T-helper 17 cell (primary cell): ENCODE data around the gene NDUFS2. TPM values are rescaled to one million over a fixed set of nuclear protein-coding genes. Genes with fewer than 3 reads are reported as not detected.

Experiments used
- ATAC-seq: fragments of 150-1000 bp; cut with Tn5 transposase; 2 replicates; pipeline ENCODE4 v1.10.0; 2021; ENCODE audit warnings: mild to moderate bottlenecking, moderate library complexity
- DNase-seq, 3 donors: peaks; one replicate each; pipeline versions ENCODE4 v3.0.0 to v3.0.0-alpha.2; 2020 to 2021
- H3K9me3 ChIP-seq: one replicate; pipeline ENCODE4 v1.7.0; 2013; ENCODE audit warnings: low read length, mild to moderate bottlenecking; ENCODE audit not compliant: control insufficient read depth, poor library complexity, severe bottlenecking
- H3K27ac Mint-ChIP-seq: one replicate; pipeline ENCODE4 v1.8.0; 2022; ENCODE audit warnings: mild to moderate bottlenecking, moderate library complexity, mixed read lengths
- H3K27me3 Mint-ChIP-seq: one replicate; pipeline ENCODE4 v1.8.0; 2022; ENCODE audit warnings: mixed read lengths
- H3K36me3 Mint-ChIP-seq: one replicate; pipeline ENCODE4 v1.8.0; 2022; ENCODE audit warnings: low read depth, mixed read lengths
- H3K4me1 Mint-ChIP-seq: one replicate; pipeline ENCODE4 v1.8.0; 2022; ENCODE audit warnings: mild to moderate bottlenecking, mixed read lengths
- H3K4me3 Mint-ChIP-seq: one replicate; pipeline ENCODE4 v1.8.0; 2022; ENCODE audit warnings: mild to moderate bottlenecking, moderate library complexity, mixed read lengths
- total RNA-seq, 4 donors: library from RNA in 2 of 4; stranded (reverse) in 2 of 4; gene quantifications; one replicate each; pipeline ENCODE4 v1.2.3 and lab custom pipeline; 2022 to 2026

The NDUFS2 gene
- total RNA-seq, 2 donors from 2014 or later: 57.1 to 58.5 TPM

- ATAC-seq: no peak
- Mint-ChIP-seq H3K27ac (peak overlapping the region; percentile 97), H3K4me1 (peaks cover 40% of the 10 kb centered on the region), H3K36me3 (peaks cover 5% of the 10 kb centered on the region), H3K27me3 (no peaks in the 10 kb centered on the region), H3K4me3 (peak overlapping the region; percentile 92)
- no peaks in the 10 kb centered on the region for H3K9me3 ChIP-seq
- no peak for DNase-seq
These were observed 953 bp upstream of the NDUFS2 start for GRCh38 chr1:161200992-161201835.

GRCh38 chr1:161206411-161207140, 4.4 kb downstream of the NDUFS2 start:
- peak overlapping the region; percentile 8 for H3K27ac Mint-ChIP-seq
- no peaks in the 10 kb centered on the region for H3K27me3 Mint-ChIP-seq
- H3K36me3 Mint-ChIP-seq: peaks cover 14% of the 10 kb centered on the region
- no peak overlapping the region for H3K4me3 Mint-ChIP-seq
- peaks cover 30% of the 10 kb centered on the region for H3K4me1 Mint-ChIP-seq
- no peaks in the 10 kb centered on the region for H3K9me3 ChIP-seq
- DNase-seq (no peak), ATAC-seq (no peak)

GRCh38 chr1:161207173-161207572, 5.0 kb downstream of the NDUFS2 start:
- H3K36me3 Mint-ChIP-seq: peaks cover 14% of the 10 kb centered on the region
- H3K27me3 Mint-ChIP-seq: no peaks in the 10 kb centered on the region
- no peak overlapping the region for H3K27ac Mint-ChIP-seq
- H3K4me1 Mint-ChIP-seq: peaks cover 29% of the 10 kb centered on the region
- DNase-seq (no peak), ATAC-seq (no peak)
- H3K4me3 Mint-ChIP-seq: no peak overlapping the region
- H3K9me3 ChIP-seq: no peaks in the 10 kb centered on the region

GRCh38 chr1:161209790-161210409, 7.7 kb downstream of the NDUFS2 start:
- peak; percentile 95 for ATAC-seq
- no peaks in the 10 kb centered on the region for H3K9me3 ChIP-seq
- no peaks in the 10 kb centered on the region for H3K27me3 Mint-ChIP-seq
- peak overlapping the region; percentile 85 for H3K27ac Mint-ChIP-seq
- DNase-seq: peak; percentile 37 to 51 (median 45)
- H3K4me3 Mint-ChIP-seq: no peak overlapping the region
- H3K36me3 Mint-ChIP-seq: peaks cover 15% of the 10 kb centered on the region
- peaks cover 24% of the 10 kb centered on the region for H3K4me1 Mint-ChIP-seq

DNA sequence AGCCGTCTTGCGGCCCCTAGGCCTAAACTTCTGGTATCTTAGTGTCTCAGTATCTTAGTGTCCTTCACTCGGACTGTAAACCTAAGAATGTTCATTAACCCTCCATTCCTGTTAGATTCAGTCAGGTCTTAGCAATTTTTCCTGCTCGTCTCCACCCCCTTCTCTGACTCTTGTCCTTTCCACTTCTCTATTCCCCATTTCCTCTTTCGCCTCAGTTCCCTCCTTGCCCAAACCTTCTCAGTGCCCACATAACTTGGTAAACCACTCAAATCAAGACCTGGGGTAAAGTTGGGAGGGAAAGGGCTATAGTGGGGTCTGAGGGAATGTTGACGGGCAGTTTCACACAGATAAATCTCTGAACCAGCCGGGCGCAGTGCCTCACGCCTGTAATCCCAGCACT, 12.2 kb downstream of the NDUFS2 start:
- no peak for DNase-seq
- no peaks in the 10 kb centered on the region for H3K9me3 ChIP-seq
- no peak for ATAC-seq
- Mint-ChIP-seq H3K27me3 (no peaks in the 10 kb centered on the region), H3K27ac (peak overlapping the region; percentile 29), H3K4me3 (no peak overlapping the region), H3K36me3 (peaks cover 13% of the 10 kb centered on the region), H3K4me1 (peaks cover 27% of the 10 kb centered on the region)

DNA sequence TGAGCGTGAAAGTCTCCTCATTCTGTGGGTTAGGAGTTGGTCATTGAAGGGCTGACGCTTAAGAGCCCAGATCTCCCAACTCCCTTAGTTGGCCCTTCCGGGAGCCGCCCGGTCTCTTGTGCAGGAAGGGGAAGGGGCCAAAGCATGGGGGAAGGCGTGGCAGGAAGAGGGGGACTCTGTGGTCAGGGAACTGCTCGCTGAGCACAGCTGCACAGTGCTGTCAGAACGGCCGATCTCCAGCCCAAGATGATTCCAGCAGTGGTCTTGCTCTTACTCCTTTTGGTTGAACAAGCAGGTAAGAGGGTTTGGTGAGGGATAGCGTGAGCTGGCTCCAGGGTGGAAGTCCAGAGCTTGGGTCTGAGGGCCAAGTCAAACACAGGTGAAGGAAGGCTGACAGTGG, 12.9 kb downstream of the NDUFS2 start, which contains the start of gene FCER1G:
TSS of gene FCER1G (plus strand) at position 220 of the 400 bp plus-strand sequence. CDS start at position 247, 27 bp downstream.
- Mint-ChIP-seq H3K4me3 (peak within 1 kb of the TSS; percentile 28), H3K27ac (peak within 1 kb of the TSS; percentile 29), H3K27me3 (no peaks in the 10 kb centered on the region), H3K36me3 (peaks cover 6% of the 10 kb centered on the region), H3K4me1 (peaks cover 20% of the 10 kb centered on the region)
- no peak for DNase-seq
- H3K9me3 ChIP-seq: no peaks in the 10 kb centered on the region
- no peak for ATAC-seq

DNA sequence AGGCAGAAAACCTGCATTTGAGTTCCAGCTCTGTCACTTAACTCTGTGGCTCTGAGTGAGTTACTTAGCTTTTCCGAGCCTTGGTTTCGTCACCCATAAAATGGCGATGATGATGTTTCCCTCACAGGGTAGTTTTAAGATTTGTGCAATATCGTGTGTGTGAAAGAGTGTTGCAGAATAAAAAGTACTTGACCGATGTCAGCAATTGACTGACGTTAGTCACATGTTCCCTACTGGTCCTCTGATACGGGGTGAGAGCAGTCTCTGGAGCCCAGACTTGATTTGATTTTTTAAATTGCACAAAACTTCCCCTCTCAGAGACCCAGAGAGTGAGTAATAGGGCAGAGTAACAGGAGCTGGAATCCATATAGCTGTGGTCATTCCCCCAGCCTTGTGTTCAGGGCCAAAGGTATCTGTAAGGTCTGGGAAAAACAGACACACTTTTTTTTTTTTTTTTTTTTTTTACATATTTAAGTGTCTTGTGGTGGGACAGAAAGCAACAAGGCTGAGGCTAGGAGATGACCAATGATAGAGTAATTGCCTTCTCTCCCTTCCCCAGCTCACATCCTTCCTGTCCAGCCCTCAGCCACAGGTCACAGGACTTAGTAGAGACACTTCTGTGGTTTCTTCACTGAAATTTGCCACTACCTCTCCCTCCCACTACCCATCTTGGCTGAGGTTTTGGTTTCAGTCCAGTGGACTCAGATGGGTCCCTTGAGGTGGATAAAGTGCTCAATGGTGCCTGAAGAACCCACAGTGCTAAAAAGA, 15.0 kb downstream of the NDUFS2 start:
- no peak overlapping the region for H3K27ac Mint-ChIP-seq

DNA sequence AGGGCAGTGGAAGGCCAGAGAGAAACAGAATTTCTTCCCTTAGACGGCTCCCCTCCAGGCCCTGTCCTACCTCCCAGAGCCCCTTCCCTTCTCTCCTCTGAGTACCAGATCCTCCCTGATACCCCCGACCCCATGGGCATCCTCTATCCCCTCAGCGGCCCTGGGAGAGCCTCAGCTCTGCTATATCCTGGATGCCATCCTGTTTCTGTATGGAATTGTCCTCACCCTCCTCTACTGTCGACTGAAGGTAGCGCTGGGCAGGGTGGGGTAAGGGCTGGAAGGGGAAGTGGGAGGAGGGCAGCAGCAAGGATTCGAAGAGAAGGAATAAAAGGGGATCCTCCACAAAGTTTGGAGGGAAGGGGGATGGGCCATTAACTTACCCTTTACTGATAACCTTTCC, 15.7 kb downstream of the NDUFS2 start:
- peak; percentile 6 for ATAC-seq
- Mint-ChIP-seq H3K4me3 (no peak overlapping the region), H3K27me3 (no peaks in the 10 kb centered on the region), H3K36me3 (peaks cover 6% of the 10 kb centered on the region), H3K4me1 (peaks cover 19% of the 10 kb centered on the region), H3K27ac (no peak overlapping the region)
- DNase-seq: no peak
- no peaks in the 10 kb centered on the region for H3K9me3 ChIP-seq

More for the DNA sequence above, 15.0 kb downstream of the NDUFS2 start:
- ATAC-seq: peak; percentile 54
- no peak for DNase-seq
- H3K36me3 Mint-ChIP-seq: peaks cover 6% of the 10 kb centered on the region
- no peaks in the 10 kb centered on the region for H3K9me3 ChIP-seq
- H3K4me3 Mint-ChIP-seq: no peak overlapping the region
- H3K27me3 Mint-ChIP-seq: no peaks in the 10 kb centered on the region
- H3K4me1 Mint-ChIP-seq: peaks cover 19% of the 10 kb centered on the region

DNA sequence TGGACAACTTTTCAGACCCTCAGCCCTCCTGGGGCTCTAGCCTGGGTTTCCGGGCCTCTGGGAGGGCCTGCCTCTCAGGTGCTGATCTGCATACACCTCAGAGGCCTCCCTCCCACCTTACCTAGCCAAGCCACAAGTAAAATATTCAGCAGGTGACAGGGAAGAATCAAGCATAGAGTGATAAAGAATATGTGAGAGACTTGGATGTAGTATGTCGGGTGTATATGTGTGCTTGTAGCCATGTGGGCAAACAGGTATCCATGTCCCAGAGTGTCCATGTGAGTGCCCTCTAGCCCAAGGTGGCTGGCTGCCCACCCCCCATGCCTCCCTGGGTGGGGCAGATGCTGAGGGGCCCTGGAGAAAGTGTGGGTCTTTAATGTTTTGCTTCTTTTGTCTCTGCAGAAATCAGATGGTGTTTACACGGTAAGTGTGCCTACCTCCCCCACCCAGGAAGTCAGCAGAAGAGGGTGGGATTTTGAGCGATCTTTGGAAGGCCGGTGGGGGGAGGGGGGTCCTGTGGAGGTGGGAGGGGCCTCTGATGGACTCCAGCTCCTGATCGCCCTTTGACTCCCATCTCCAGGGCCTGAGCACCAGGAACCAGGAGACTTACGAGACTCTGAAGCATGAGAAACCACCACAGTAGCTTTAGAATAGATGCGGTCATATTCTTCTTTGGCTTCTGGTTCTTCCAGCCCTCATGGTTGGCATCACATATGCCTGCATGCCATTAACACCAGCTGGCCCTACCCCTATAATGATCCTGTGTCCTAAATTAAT, 16.3 kb downstream of the NDUFS2 start:
- Mint-ChIP-seq H3K4me3 (no peak overlapping the region), H3K27me3 (no peaks in the 10 kb centered on the region), H3K4me1 (peaks cover 19% of the 10 kb centered on the region), H3K36me3 (peaks cover 3% of the 10 kb centered on the region), H3K27ac (peak overlapping the region; percentile 37)
- DNase-seq (no peak), ATAC-seq (no peak)
- H3K9me3 ChIP-seq: no peaks in the 10 kb centered on the region

DNA sequence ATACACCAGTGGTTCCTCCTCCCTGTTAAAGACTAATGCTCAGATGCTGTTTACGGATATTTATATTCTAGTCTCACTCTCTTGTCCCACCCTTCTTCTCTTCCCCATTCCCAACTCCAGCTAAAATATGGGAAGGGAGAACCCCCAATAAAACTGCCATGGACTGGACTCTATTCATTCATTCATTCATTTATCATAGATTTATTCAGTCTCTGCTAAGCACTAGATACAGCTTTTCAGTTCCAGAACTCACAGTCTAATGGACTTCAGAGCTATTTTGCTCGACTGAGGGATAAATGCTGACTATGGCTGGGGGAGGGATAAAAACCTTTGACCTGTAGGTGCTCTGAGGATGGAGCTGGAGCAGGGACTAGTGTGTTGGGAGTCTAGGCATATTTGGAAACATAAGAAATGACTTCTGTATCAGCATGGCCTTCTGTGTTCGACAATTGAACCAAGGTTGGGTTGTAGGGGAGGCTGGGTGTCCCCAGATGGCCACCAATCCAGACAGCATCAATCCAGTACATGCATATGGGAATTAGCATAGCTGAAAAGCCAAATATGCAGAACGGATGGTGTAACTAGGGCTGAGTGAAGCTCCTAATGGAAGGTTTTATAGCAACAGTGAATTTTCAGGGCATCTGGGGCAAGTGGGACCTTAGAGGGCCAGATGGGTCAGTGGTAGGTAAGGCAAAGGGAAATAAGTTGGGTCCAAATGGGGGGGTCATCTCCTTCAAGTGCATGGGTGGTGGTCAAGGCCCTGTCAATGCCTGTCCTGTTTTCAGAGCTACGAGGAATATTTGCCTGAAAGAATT, 17.1 kb downstream of the NDUFS2 start:
- H3K9me3 ChIP-seq: no peaks in the 10 kb centered on the region
- H3K27ac Mint-ChIP-seq: no peak overlapping the region
- DNase-seq (no peak), ATAC-seq (no peak)
- peaks cover 2% of the 10 kb centered on the region for H3K36me3 Mint-ChIP-seq
- H3K27me3 Mint-ChIP-seq: no peaks in the 10 kb centered on the region
- peaks cover 19% of the 10 kb centered on the region for H3K4me1 Mint-ChIP-seq
- no peak overlapping the region for H3K4me3 Mint-ChIP-seq

DNA sequence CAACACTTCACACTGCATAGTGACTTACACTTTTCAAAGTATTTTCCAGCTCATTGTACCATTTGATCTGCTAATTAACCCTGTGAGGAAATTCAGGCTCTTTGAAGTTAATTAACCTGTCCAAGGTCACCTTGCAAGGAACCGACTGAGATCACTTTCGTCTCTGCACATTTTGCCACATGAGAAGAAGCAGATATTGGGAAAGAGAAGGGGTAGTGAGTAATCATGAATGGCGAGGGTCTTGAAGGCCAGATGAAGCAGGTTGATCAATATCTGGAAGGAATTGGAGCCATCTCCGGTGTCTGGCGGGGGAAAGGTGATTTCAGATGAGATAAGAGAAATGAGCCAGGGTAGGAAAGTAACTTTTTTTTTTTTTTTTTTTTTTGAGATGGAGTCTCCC, 17.8 kb downstream of the NDUFS2 start:
- no peaks in the 10 kb centered on the region for H3K27me3 Mint-ChIP-seq
- H3K36me3 Mint-ChIP-seq: no peaks in the 10 kb centered on the region
- H3K9me3 ChIP-seq: no peaks in the 10 kb centered on the region
- peaks cover 16% of the 10 kb centered on the region for H3K4me1 Mint-ChIP-seq
- DNase-seq: no peak
- H3K4me3 Mint-ChIP-seq: no peak overlapping the region
- H3K27ac Mint-ChIP-seq: no peak overlapping the region
- no peak for ATAC-seq
